GM04503 (cell line): ENCODE measurements around the gene NRF1.
"Not testable (repeated sequence)": the region's sequence is repeated elsewhere in the genome, so short reads cannot be mapped to it uniquely, and the experiment has no call there.

ENCODE experiments used
- DNase-seq: peaks from one replicate; pipeline ENCODE4 v3.0.0-alpha.2; 2012; ENCODE audit warnings: low read depth

NRF1 gene

GRCh38 chr7:129782818-129783583, 171.5 kb downstream of the NRF1 start:
- DNase-seq: no peak

GRCh38 chr7:129783584-129783919, 172.0 kb downstream of the NRF1 start:
- DNase-seq: no peak

GRCh38 chr7:129784437-129784782, 172.9 kb downstream of the NRF1 start:
- no peak for DNase-seq

GRCh38 chr7:129784783-129785684, 173.5 kb downstream of the NRF1 start:
- DNase-seq: no peak

GRCh38 chr7:129785685-129786514, 174.4 kb downstream of the NRF1 start:
- DNase-seq: no peak

- no peak for DNase-seq
Observed at GRCh38 chr7:129786825-129787563, 175.5 kb downstream of the NRF1 start.

GRCh38 chr7:129789000-129789399, 177.5 kb downstream of the NRF1 start:
- DNase-seq: no peak

- no peak for DNase-seq
Observed at GRCh38 chr7:129789652-129790051, 178.1 kb downstream of the NRF1 start.

GRCh38 chr7:129790136-129790535, 178.6 kb downstream of the NRF1 start:
- no peak for DNase-seq

GRCh38 chr7:129792721-129793120, 181.2 kb downstream of the NRF1 start:
- DNase-seq: no peak

- no peak for DNase-seq
Observed at GRCh38 chr7:129793506-129794310, 182.2 kb downstream of the NRF1 start.

GRCh38 chr7:129794461-129794860, 182.9 kb downstream of the NRF1 start:
- not testable (repeated sequence) for DNase-seq

GRCh38 chr7:129796186-129796775, 184.8 kb downstream of the NRF1 start:
- DNase-seq: no peak

- no peak for DNase-seq
Observed at GRCh38 chr7:129797214-129797789, 185.8 kb downstream of the NRF1 start.

- no peak for DNase-seq
Observed at GRCh38 chr7:129798616-129799349, 187.3 kb downstream of the NRF1 start.

- no peak for DNase-seq
Observed at GRCh38 chr7:129799350-129799955, 187.9 kb downstream of the NRF1 start.

- DNase-seq: no peak
Observed at GRCh38 chr7:129800901-129801300, 189.4 kb downstream of the NRF1 start.

- DNase-seq: no peak
Observed at GRCh38 chr7:129801882-129802281, 190.4 kb downstream of the NRF1 start.

- no peak for DNase-seq
Observed at GRCh38 chr7:129803546-129804081, 192.1 kb downstream of the NRF1 start.
